ENCODE data around the gene UCN3. TPM values are rescaled to one million over a fixed set of nuclear protein-coding genes. Genes with fewer than 3 reads are reported as not detected.

UCN3 gene
- total RNA-seq, 2 experiments from 2014 or later: not detected

- ATAC-seq: no peak
Measured at GRCh38 chr10:5344746-5345145, 20.0 kb upstream of the UCN3 start.

GRCh38 chr10:5346881-5347280 lies 17.9 kb upstream of the UCN3 start:
- DNase-seq (no peak), ATAC-seq (no peak)
- intact Hi-C loops (cut with DNase I, micrococcal nuclease): no loop called here
- ChIA-PET CTCF (no interaction called here), POLR2A (no interaction called here)
- Mint-ChIP-seq H3K36me3 (ENCODE audit: low read depth) (no peaks in the 10 kb centered on the region), H3K4me1 (no peaks in the 10 kb centered on the region), H3K27ac (no peak overlapping the region), H3K9me3 (ENCODE audit: low read depth) (no peaks in the 10 kb centered on the region), H3K27me3 (no peaks in the 10 kb centered on the region), H3K4me3 (no peak overlapping the region)

More at GRCh38 chr10:5344746-5345145, 20.0 kb upstream of the UCN3 start:
- H3K27me3 Mint-ChIP-seq: no peaks in the 10 kb centered on the region
- intact Hi-C loops (cut with DNase I, micrococcal nuclease): no loop called here
- no peaks in the 10 kb centered on the region for H3K9me3 Mint-ChIP-seq (ENCODE audit: low read depth)
- no peaks in the 10 kb centered on the region for H3K36me3 Mint-ChIP-seq (ENCODE audit: low read depth)
- no peak overlapping the region for H3K4me3 Mint-ChIP-seq
- CTCF ChIA-PET: no interaction called here
- POLR2A ChIA-PET: no interaction called here
- no peak for DNase-seq
- H3K27ac Mint-ChIP-seq: no peak overlapping the region
- no peaks in the 10 kb centered on the region for H3K4me1 Mint-ChIP-seq

GRCh38 chr10:5349362-5349761 lies 15.4 kb upstream of the UCN3 start:
- no peaks in the 10 kb centered on the region for H3K36me3 Mint-ChIP-seq (ENCODE audit: low read depth)
- ChIA-PET POLR2A (no interaction called here), CTCF (no interaction called here)
- peaks cover 1% of the 10 kb centered on the region for H3K4me1 Mint-ChIP-seq
- DNase-seq (no peak), ATAC-seq (no peak)
- intact Hi-C loops (cut with DNase I, micrococcal nuclease): no loop called here
- no peak overlapping the region for H3K27ac Mint-ChIP-seq
- peaks cover 2% of the 10 kb centered on the region for H3K27me3 Mint-ChIP-seq
- H3K4me3 Mint-ChIP-seq: no peak overlapping the region
- no peaks in the 10 kb centered on the region for H3K9me3 Mint-ChIP-seq (ENCODE audit: low read depth)

GRCh38 chr10:5354068-5354467 lies 10.7 kb upstream of the UCN3 start:
- H3K36me3 Mint-ChIP-seq (ENCODE audit: low read depth): no peaks in the 10 kb centered on the region

GRCh38 chr10:5355594-5356301 lies 9.0 kb upstream of the UCN3 start:
- intact Hi-C loops (cut with DNase I, micrococcal nuclease): no loop called here
- Mint-ChIP-seq H3K36me3 (ENCODE audit: low read depth) (no peaks in the 10 kb centered on the region), H3K9me3 (ENCODE audit: low read depth) (no peaks in the 10 kb centered on the region), H3K27me3 (peaks cover 11% of the 10 kb centered on the region), H3K4me1 (peaks cover 15% of the 10 kb centered on the region), H3K27ac (no peak overlapping the region), H3K4me3 (no peak overlapping the region)
- ChIA-PET POLR2A (interaction anchor here (0.7 kb wide), 1 partner anchor 14 kb away, joined by 3 read pairs; no protein-coding TSS in a partner anchor), CTCF (no interaction called here)
- DNase-seq (no peak), ATAC-seq (peak; percentile 63)

More at GRCh38 chr10:5354068-5354467, 10.7 kb upstream of the UCN3 start:
- ATAC-seq (no peak), DNase-seq (no peak)
- Mint-ChIP-seq H3K9me3 (ENCODE audit: low read depth) (no peaks in the 10 kb centered on the region), H3K4me1 (peaks cover 15% of the 10 kb centered on the region), H3K27me3 (peaks cover 8% of the 10 kb centered on the region), H3K27ac (no peak overlapping the region), H3K4me3 (no peak overlapping the region)
- ChIA-PET POLR2A (no interaction called here), CTCF (no interaction called here)
- intact Hi-C loops (cut with DNase I, micrococcal nuclease): no loop called here

GRCh38 chr10:5356302-5356763 lies 8.4 kb upstream of the UCN3 start:
- CTCF ChIA-PET: no interaction called here
- POLR2A ChIA-PET: interaction anchor here (0.7 kb wide), 1 partner anchor 14 kb away, joined by 3 read pairs; no protein-coding TSS in a partner anchor
- Mint-ChIP-seq H3K4me3 (no peak overlapping the region), H3K36me3 (ENCODE audit: low read depth) (no peaks in the 10 kb centered on the region), H3K27ac (peak overlapping the region; percentile 10), H3K27me3 (peaks cover 11% of the 10 kb centered on the region), H3K9me3 (ENCODE audit: low read depth) (no peaks in the 10 kb centered on the region), H3K4me1 (peaks cover 15% of the 10 kb centered on the region)
- peak; percentile 87 for ATAC-seq
- DNase-seq: no peak
- intact Hi-C loops (cut with DNase I, micrococcal nuclease): no loop called here

- H3K36me3 Mint-ChIP-seq (ENCODE audit: low read depth): no peaks in the 10 kb centered on the region
- no peak overlapping the region for H3K4me3 Mint-ChIP-seq
- H3K9me3 Mint-ChIP-seq (ENCODE audit: low read depth): no peaks in the 10 kb centered on the region
- ATAC-seq: no peak
- peaks cover 13% of the 10 kb centered on the region for H3K27me3 Mint-ChIP-seq
- H3K4me1 Mint-ChIP-seq: peaks cover 12% of the 10 kb centered on the region
- no peak overlapping the region for H3K27ac Mint-ChIP-seq
- DNase-seq: no peak
- POLR2A ChIA-PET: no interaction called here
- CTCF ChIA-PET: interaction anchor here (0.8 kb wide), 1 partner anchor 32 kb away, joined by 4 read pairs; no protein-coding TSS in a partner anchor
- intact Hi-C loops (cut with DNase I, micrococcal nuclease): no loop called here
Measured at GRCh38 chr10:5360318-5360915, 4.3 kb upstream of the UCN3 start.

GRCh38 chr10:5361966-5362365 lies 2.8 kb upstream of the UCN3 start:
- peak; percentile 44 for ATAC-seq
- no peak overlapping the region for H3K27ac Mint-ChIP-seq
- H3K9me3 Mint-ChIP-seq (ENCODE audit: low read depth): no peaks in the 10 kb centered on the region
- CTCF ChIA-PET: interaction anchor here (1.0 kb wide), 1 partner anchor 512 kb away, joined by 3 read pairs; no protein-coding TSS in a partner anchor
- no peaks in the 10 kb centered on the region for H3K36me3 Mint-ChIP-seq (ENCODE audit: low read depth)
- no peak overlapping the region for H3K4me3 Mint-ChIP-seq
- intact Hi-C loops (cut with DNase I, micrococcal nuclease): no loop called here
- H3K27me3 Mint-ChIP-seq: peaks cover 13% of the 10 kb centered on the region
- no peak for DNase-seq
- H3K4me1 Mint-ChIP-seq: peaks cover under 1% of the 10 kb centered on the region
- POLR2A ChIA-PET: no interaction called here

GRCh38 chr10:5362873-5363272 lies 1.9 kb upstream of the UCN3 start:
- DNase-seq (no peak), ATAC-seq (no peak)
- no peak overlapping the region for H3K27ac Mint-ChIP-seq
- H3K36me3 Mint-ChIP-seq (ENCODE audit: low read depth): no peaks in the 10 kb centered on the region
- ChIA-PET CTCF (no interaction called here), POLR2A (interaction anchor here (0.6 kb wide), 1 partner anchor 417 kb away, joined by 3 read pairs; no protein-coding TSS in a partner anchor)
- H3K27me3 Mint-ChIP-seq: peaks cover 9% of the 10 kb centered on the region
- intact Hi-C loops (cut with DNase I, micrococcal nuclease): no loop called here
- no peaks in the 10 kb centered on the region for H3K9me3 Mint-ChIP-seq (ENCODE audit: low read depth)
- H3K4me3 Mint-ChIP-seq: no peak overlapping the region
- H3K4me1 Mint-ChIP-seq: no peaks in the 10 kb centered on the region

- intact Hi-C loops (cut with DNase I, micrococcal nuclease): no loop called here
- Mint-ChIP-seq H3K27me3 (peaks cover 7% of the 10 kb centered on the region), H3K36me3 (ENCODE audit: low read depth) (no peaks in the 10 kb centered on the region), H3K4me1 (no peaks in the 10 kb centered on the region), H3K4me3 (no peak overlapping the region), H3K27ac (no peak overlapping the region), H3K9me3 (ENCODE audit: low read depth) (no peaks in the 10 kb centered on the region)
- ChIA-PET POLR2A (no interaction called here), CTCF (no interaction called here)
- no peak for ATAC-seq
- DNase-seq: no peak
Measured at GRCh38 chr10:5364374-5364773, 392 bp upstream of the UCN3 start.

- peaks cover 6% of the 10 kb centered on the region for H3K27me3 Mint-ChIP-seq
- ChIA-PET POLR2A (no interaction called here), CTCF (no interaction called here)
- H3K4me3 Mint-ChIP-seq: no peak overlapping the region
- DNase-seq: no peak
- intact Hi-C loops (cut with DNase I, micrococcal nuclease): no loop called here
- H3K27ac Mint-ChIP-seq: no peak overlapping the region
- H3K36me3 Mint-ChIP-seq (ENCODE audit: low read depth): no peaks in the 10 kb centered on the region
- no peaks in the 10 kb centered on the region for H3K4me1 Mint-ChIP-seq
- H3K9me3 Mint-ChIP-seq (ENCODE audit: low read depth): peaks cover 6% of the 10 kb centered on the region
- ATAC-seq: no peak
Measured at GRCh38 chr10:5365928-5366327, 1.2 kb downstream of the UCN3 start.

Measured in activated CD4-positive, alpha-beta T cell treated with anti-CD3 and anti-CD28 coated beads for 36 hours (primary cell).